T-helper 17 cell (primary cell): ENCODE measurements around the gene QSOX2. TPM values are rescaled to one million over a fixed set of nuclear protein-coding genes. Genes with fewer than 3 reads are reported as not detected.

Experiments used
- ATAC-seq: fragments of 150-1000 bp; cut with Tn5 transposase; 2 replicates; pipeline ENCODE4 v1.10.0; 2021; ENCODE audit warnings: mild to moderate bottlenecking, moderate library complexity
- DNase-seq, 3 donors: peaks; one replicate each; pipeline versions ENCODE4 v3.0.0 to v3.0.0-alpha.2; 2020 to 2021
- H3K9me3 ChIP-seq: one replicate; pipeline ENCODE4 v1.7.0; 2013; ENCODE audit warnings: low read length, mild to moderate bottlenecking; ENCODE audit not compliant: control insufficient read depth, poor library complexity, severe bottlenecking
- H3K27ac Mint-ChIP-seq: one replicate; pipeline ENCODE4 v1.8.0; 2022; ENCODE audit warnings: mild to moderate bottlenecking, moderate library complexity, mixed read lengths
- H3K27me3 Mint-ChIP-seq: one replicate; pipeline ENCODE4 v1.8.0; 2022; ENCODE audit warnings: mixed read lengths
- H3K36me3 Mint-ChIP-seq: one replicate; pipeline ENCODE4 v1.8.0; 2022; ENCODE audit warnings: low read depth, mixed read lengths
- H3K4me1 Mint-ChIP-seq: one replicate; pipeline ENCODE4 v1.8.0; 2022; ENCODE audit warnings: mild to moderate bottlenecking, mixed read lengths
- H3K4me3 Mint-ChIP-seq: one replicate; pipeline ENCODE4 v1.8.0; 2022; ENCODE audit warnings: mild to moderate bottlenecking, moderate library complexity, mixed read lengths
- total RNA-seq, 4 donors: library from RNA in 2 of 4; stranded (reverse) in 2 of 4; gene quantifications; one replicate each; pipeline ENCODE4 v1.2.3 and lab custom pipeline; 2022 to 2026

The QSOX2 gene
- total RNA-seq, 2 donors from 2014 or later = 12.6 to 15.5 TPM

GRCh38 chr9:136197084-136197875, 48.3 kb downstream of the QSOX2 start:
- Mint-ChIP-seq H3K27me3 (peaks cover 22% of the 10 kb centered on the region), H3K4me3 (no peak overlapping the region), H3K36me3 (no peaks in the 10 kb centered on the region), H3K27ac (no peak overlapping the region), H3K4me1 (peaks cover 7% of the 10 kb centered on the region)
- no peak for ATAC-seq
- H3K9me3 ChIP-seq = no peaks in the 10 kb centered on the region
- no peak for DNase-seq

DNA sequence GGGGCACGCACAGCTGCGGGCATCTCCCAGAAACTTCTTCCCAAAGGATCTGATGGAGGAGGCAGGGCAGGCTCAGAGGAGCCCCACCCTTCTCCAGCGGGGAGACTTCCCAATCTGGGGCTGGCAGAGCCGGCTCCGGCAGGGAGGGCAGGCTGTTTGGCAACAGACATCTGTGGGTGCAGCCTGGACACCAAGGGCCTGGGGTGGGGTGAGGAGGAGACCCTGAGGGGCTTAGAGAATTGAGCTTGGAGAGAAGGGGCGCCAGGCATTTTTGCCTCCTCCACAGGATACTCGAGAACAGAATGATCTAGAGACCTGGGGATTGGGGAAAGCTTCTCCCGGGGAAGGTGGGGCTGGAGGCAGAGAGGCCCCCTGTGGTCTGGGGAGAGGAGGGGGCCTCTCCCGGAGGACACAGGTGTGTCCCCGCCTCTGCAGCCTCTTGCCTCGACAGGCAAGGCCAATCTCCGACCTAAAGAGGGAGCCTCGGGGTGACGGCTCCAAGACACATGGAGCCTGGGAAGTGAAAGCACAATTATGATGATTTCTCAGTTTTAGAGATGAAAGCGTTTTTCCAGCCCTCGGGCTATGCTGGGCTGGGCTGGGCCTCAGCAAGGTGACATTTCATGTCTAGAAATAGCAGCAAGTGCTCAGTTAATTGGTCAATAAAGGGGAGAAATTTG, 49.1 kb downstream of the QSOX2 start:
- ATAC-seq (no peak), DNase-seq (no peak)
- H3K9me3 ChIP-seq = no peaks in the 10 kb centered on the region
- Mint-ChIP-seq H3K4me3 (no peak overlapping the region), H3K4me1 (peaks cover 7% of the 10 kb centered on the region), H3K27me3 (peaks cover 27% of the 10 kb centered on the region), H3K27ac (no peak overlapping the region), H3K36me3 (no peaks in the 10 kb centered on the region)

DNA sequence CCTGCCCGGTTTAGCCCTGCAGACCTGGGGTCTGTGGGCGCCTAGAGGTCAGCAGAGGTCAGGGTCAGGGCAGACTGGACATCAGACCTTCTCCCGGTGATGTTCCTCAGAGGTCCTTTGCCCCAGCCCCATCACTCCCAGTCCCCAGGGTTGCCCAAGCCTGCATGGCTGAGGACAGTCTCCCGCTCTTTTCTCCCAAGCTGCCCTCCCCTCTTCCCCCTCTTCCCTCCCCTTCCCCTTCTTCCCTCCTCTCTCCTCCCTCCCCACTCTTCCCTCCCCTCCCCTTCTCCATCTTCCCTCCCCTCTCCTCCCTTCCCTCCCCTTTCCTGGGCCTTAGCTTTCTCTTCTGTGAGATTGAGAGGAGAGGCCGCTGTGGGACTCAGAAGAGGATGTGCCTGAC, 51.1 kb downstream of the QSOX2 start:
- H3K4me1 Mint-ChIP-seq = peaks cover 7% of the 10 kb centered on the region
- ATAC-seq (no peak), DNase-seq (no peak)
- no peak overlapping the region for H3K27ac Mint-ChIP-seq
- no peaks in the 10 kb centered on the region for H3K36me3 Mint-ChIP-seq
- peaks cover 32% of the 10 kb centered on the region for H3K27me3 Mint-ChIP-seq
- H3K4me3 Mint-ChIP-seq = no peak overlapping the region
- H3K9me3 ChIP-seq = no peaks in the 10 kb centered on the region

DNA sequence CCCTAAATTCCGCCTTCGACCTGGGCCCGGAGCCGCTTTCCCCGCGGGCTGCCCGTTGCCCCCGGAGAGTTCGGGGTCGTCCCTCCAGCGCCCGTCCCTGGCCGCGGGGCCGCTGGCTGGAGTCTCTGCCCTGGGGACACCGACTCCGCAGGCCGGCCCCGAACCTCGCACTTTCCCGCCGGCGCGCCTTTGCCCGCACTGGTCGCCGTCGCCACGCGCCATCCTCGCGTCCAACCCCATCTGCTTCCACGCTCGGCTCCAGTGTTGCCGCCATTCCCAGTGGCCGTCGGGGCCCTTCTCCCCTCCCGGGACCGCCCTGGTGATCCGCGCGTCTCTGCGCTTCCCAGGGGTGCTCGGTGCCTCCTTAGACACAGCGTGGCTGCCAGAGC, 51.7 kb downstream of the QSOX2 start:
- ATAC-seq (no peak), DNase-seq (no peak)
- H3K9me3 ChIP-seq = no peaks in the 10 kb centered on the region
- Mint-ChIP-seq H3K4me1 (peaks cover 7% of the 10 kb centered on the region), H3K27ac (no peak overlapping the region), H3K36me3 (no peaks in the 10 kb centered on the region), H3K27me3 (peaks cover 36% of the 10 kb centered on the region), H3K4me3 (no peak overlapping the region)

DNA sequence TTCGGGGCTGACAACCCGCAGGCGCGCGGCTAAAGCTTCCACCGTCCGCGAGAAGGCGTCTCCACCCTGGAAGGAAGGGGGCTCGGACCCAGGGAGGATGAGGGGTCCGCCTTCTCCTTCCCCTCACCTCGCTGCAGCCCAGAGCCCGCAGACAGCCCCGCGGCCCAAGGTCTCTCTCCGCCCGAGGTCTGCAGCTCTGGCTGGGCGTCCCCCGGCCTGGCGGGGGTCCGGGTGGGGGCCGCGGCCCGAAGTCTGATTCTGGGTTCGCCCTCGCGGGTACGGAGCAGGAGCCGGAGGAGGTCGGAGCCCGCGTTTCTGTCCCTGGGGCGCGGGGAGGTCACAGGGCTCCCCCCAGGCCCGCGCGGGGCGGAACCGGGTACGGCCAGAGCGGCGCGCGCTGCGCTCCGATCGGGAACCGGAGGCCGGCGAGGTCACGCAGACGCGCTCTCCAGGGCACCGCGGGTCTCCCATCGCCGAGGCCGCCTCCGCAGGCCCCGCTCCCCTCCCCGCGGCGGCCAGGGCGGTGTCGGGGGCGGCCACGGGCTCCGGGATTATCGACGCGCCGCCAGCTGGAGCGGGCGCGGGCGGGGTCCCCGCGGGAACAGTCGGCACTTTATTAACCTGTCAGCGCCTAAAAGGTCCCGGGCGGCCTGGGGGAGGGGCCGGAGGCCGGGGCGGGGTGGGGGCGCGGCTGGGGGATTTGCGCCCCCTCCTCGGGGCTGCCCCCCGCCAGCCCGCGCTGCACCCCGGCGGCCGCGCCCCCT, 52.3 kb downstream of the QSOX2 start:
- DNase-seq = no peak
- no peaks in the 10 kb centered on the region for H3K9me3 ChIP-seq
- Mint-ChIP-seq H3K27ac (no peak overlapping the region), H3K4me3 (no peak overlapping the region), H3K27me3 (peaks cover 36% of the 10 kb centered on the region), H3K36me3 (no peaks in the 10 kb centered on the region), H3K4me1 (peaks cover 5% of the 10 kb centered on the region)
- no peak for ATAC-seq

DNA sequence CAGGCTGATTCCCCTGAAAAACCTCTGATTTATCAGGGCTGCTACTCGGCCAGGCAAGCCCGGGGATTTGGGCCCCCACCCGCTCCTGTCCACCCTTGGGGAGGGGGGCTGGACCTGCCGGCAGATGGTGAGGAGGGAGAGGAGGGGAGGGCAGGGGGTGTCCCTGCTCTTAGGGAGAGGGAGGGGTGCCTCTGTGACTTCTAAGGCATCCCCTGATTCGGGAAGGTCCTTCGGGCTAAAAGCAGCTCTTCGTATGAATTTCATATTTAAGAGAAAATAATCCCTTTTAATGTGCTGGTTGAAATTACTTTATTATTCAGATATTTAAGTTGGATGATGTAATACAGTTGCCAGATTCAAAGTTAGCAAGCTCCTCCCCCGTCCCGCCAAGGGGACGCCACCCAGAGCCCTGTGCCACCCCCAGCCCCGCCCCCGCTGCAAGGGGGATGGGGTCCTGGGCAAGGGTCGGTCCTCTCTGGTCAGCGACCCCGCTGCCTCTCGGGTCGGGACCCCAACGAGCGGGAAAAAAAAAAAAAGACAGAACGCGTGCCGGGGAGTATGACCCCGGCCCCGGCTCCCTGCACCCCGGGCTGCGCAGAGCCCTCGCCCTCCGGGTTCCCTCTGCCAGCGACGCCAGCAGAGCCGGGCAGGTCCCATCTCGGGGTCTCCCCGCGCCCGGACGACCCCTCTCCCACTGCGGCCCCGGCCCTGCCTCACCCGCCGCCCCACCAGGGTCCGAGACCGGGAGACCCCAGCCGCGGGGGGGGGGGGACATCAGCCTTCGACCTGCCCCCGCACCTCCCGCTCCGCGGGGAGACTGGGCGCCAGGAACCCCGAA, 53.1 kb downstream of the QSOX2 start:
- Mint-ChIP-seq H3K27ac (no peak overlapping the region), H3K36me3 (no peaks in the 10 kb centered on the region), H3K4me3 (no peak overlapping the region), H3K4me1 (peaks cover 5% of the 10 kb centered on the region), H3K27me3 (peaks cover 41% of the 10 kb centered on the region)
- no peak for DNase-seq
- no peaks in the 10 kb centered on the region for H3K9me3 ChIP-seq
- ATAC-seq = no peak

GRCh38 chr9:136191960-136192286, 53.7 kb downstream of the QSOX2 start:
- peaks cover 46% of the 10 kb centered on the region for H3K27me3 Mint-ChIP-seq
- no peak for ATAC-seq
- no peak overlapping the region for H3K27ac Mint-ChIP-seq

GRCh38 chr9:136191099-136191959, 54.3 kb downstream of the QSOX2 start:
- ATAC-seq (no peak), DNase-seq (no peak)
- peaks cover 46% of the 10 kb centered on the region for H3K27me3 Mint-ChIP-seq
- peaks cover under 1% of the 10 kb centered on the region for H3K4me1 Mint-ChIP-seq
- H3K9me3 ChIP-seq = no peaks in the 10 kb centered on the region
- H3K36me3 Mint-ChIP-seq = no peaks in the 10 kb centered on the region
- H3K27ac Mint-ChIP-seq = no peak overlapping the region
- no peak overlapping the region for H3K4me3 Mint-ChIP-seq

More at GRCh38 chr9:136191960-136192286, 53.7 kb downstream of the QSOX2 start:
- Mint-ChIP-seq H3K4me1 (peaks cover 5% of the 10 kb centered on the region), H3K4me3 (no peak overlapping the region), H3K36me3 (no peaks in the 10 kb centered on the region)
- no peaks in the 10 kb centered on the region for H3K9me3 ChIP-seq
- no peak for DNase-seq

GRCh38 chr9:136190656-136191055, 55.0 kb downstream of the QSOX2 start:
- ATAC-seq = no peak
- Mint-ChIP-seq H3K36me3 (no peaks in the 10 kb centered on the region), H3K27ac (no peak overlapping the region), H3K27me3 (peaks cover 45% of the 10 kb centered on the region), H3K4me3 (no peak overlapping the region), H3K4me1 (no peaks in the 10 kb centered on the region)
- DNase-seq = no peak
- no peaks in the 10 kb centered on the region for H3K9me3 ChIP-seq

- no peaks in the 10 kb centered on the region for H3K9me3 ChIP-seq
- H3K4me1 Mint-ChIP-seq = no peaks in the 10 kb centered on the region
- H3K27me3 Mint-ChIP-seq = peaks cover 48% of the 10 kb centered on the region
- H3K4me3 Mint-ChIP-seq = no peak overlapping the region
- DNase-seq (no peak), ATAC-seq (no peak)
- H3K36me3 Mint-ChIP-seq = no peaks in the 10 kb centered on the region
- no peak overlapping the region for H3K27ac Mint-ChIP-seq
Measured at GRCh38 chr9:136190237-136190601, 55.4 kb downstream of the QSOX2 start.

- no peaks in the 10 kb centered on the region for H3K9me3 ChIP-seq
- DNase-seq (no peak), ATAC-seq (no peak)
- Mint-ChIP-seq H3K27me3 (peaks cover 54% of the 10 kb centered on the region), H3K4me3 (no peak overlapping the region), H3K4me1 (no peaks in the 10 kb centered on the region), H3K27ac (no peak overlapping the region), H3K36me3 (no peaks in the 10 kb centered on the region)
Measured at GRCh38 chr9:136189394-136190236, 56.0 kb downstream of the QSOX2 start.
